ENCODE measurements around the gene C11orf58. TPM values are rescaled to one million over a fixed set of nuclear protein-coding genes. Genes with fewer than 3 reads are reported as not detected.

Gene C11orf58
- total and polyA plus RNA-seq, 8 donors, result 87.9 to 405 (median 353) TPM

- no peaks in the 10 kb centered on the region for H3K27me3 ChIP-seq
- intact Hi-C loops (cut with DNase I), result no loop called here
- no peak overlapping the region for H3K4me3 ChIP-seq
- H3K9me3 ChIP-seq, result no peaks in the 10 kb centered on the region
- H3K36me3 ChIP-seq, result peaks cover 0 to 42% of the 10 kb centered on the region in 2 donors
- no peak for ATAC-seq
- DNase-seq, result no peak
- H3K4me1 ChIP-seq, result peaks cover 4 to 53% of the 10 kb centered on the region in 2 donors
- H3K27ac ChIP-seq, result no peak overlapping the region
- TF ChIP-seq CTCF (IDR thresholded peaks at IDR 0.05), result no peak
Observed at GRCh38 chr11:16743478-16743877, 5.0 kb downstream of the C11orf58 start.

- Histone ChIP-seq H3K27me3 (no peaks in the 10 kb centered on the region), H3K36me3 (peaks cover 0 to 49% of the 10 kb centered on the region in 2 donors), H3K4me3 (no peak overlapping the region), H3K27ac (no peak overlapping the region), H3K9me3 (no peaks in the 10 kb centered on the region), H3K4me1 (peaks cover 4 to 52% of the 10 kb centered on the region in 2 donors)
- intact Hi-C loops (cut with DNase I), result no loop called here
- ATAC-seq (no peak), DNase-seq (no peak)
- no peak for TF ChIP-seq CTCF (IDR thresholded peaks at IDR 0.05)
Observed at GRCh38 chr11:16744128-16744725, 5.8 kb downstream of the C11orf58 start.

GRCh38 chr11:16745950-16746605, 7.6 kb downstream of the C11orf58 start:
- intact Hi-C loops (cut with DNase I), result no loop called here
- Histone ChIP-seq H3K4me1 (peaks cover 0 to 34% of the 10 kb centered on the region in 2 donors), H3K4me3 (no peak overlapping the region), H3K9me3 (no peaks in the 10 kb centered on the region), H3K27me3 (no peaks in the 10 kb centered on the region), H3K36me3 (peaks cover 0 to 68% of the 10 kb centered on the region in 2 donors), H3K27ac (no peak overlapping the region)
- no peak for TF ChIP-seq CTCF (IDR thresholded peaks at IDR 0.05)
- DNase-seq, result no peak
- ATAC-seq, result no peak

- Histone ChIP-seq H3K27ac (no peak overlapping the region), H3K36me3 (peaks cover 0 to 95% of the 10 kb centered on the region in 2 donors), H3K9me3 (no peaks in the 10 kb centered on the region), H3K4me1 (peaks cover 0 to 8% of the 10 kb centered on the region in 2 donors), H3K27me3 (no peaks in the 10 kb centered on the region), H3K4me3 (no peak overlapping the region)
- ATAC-seq (no peak), DNase-seq (no peak)
- intact Hi-C loops (cut with DNase I), result no loop called here
- TF ChIP-seq CTCF (IDR thresholded peaks at IDR 0.05), result no peak
Observed at GRCh38 chr11:16749092-16749491, 10.6 kb downstream of the C11orf58 start.

GRCh38 chr11:16749666-16750065, 11.2 kb downstream of the C11orf58 start:
- ATAC-seq (no peak), DNase-seq (no peak)
- Histone ChIP-seq H3K27me3 (no peaks in the 10 kb centered on the region), H3K4me1 (peaks cover 0 to 3% of the 10 kb centered on the region in 2 donors), H3K4me3 (no peak overlapping the region), H3K9me3 (no peaks in the 10 kb centered on the region), H3K27ac (no peak overlapping the region), H3K36me3 (peaks cover 0 to 98% of the 10 kb centered on the region in 2 donors)
- TF ChIP-seq CTCF (IDR thresholded peaks at IDR 0.05), result no peak
- intact Hi-C loops (cut with DNase I), result no loop called here
